Lower lobe of right lung (tissue), 2 donors: Measurements from ENCODE around the gene CD27. TPM values are rescaled to one million over a fixed set of nuclear protein-coding genes. Genes with fewer than 3 reads are reported as not detected.
"Not testable (repeated sequence)": the region's sequence is repeated elsewhere in the genome, so short reads cannot be mapped to it uniquely, and the experiment has no call there.

Experiments used
- ATAC-seq, 2 donors: fragments of 200-7000 bp; cut with Tn5 transposase; one replicate each; pipeline ENCODE4 v1.9.1; 2020 to 2022; ENCODE audit warnings: mild to moderate bottlenecking in 2 of 2, moderate library complexity in 2 of 2
- DNase-seq: peaks from one replicate; pipeline ENCODE4 v3.0.0-alpha.2; 2020
- H3K27ac ChIP-seq: fragments of 200-600 bp; one replicate; pipeline ENCODE4 v1.8.0; 2022
- H3K27me3 ChIP-seq: fragments of 200-600 bp; one replicate; pipeline ENCODE4 v1.8.0; 2022; ENCODE audit warnings: low read depth
- H3K36me3 ChIP-seq: fragments of 200-600 bp; one replicate; pipeline ENCODE4 v1.8.0; 2022; ENCODE audit warnings: mild to moderate bottlenecking
- H3K4me1 ChIP-seq: fragments of 200-600 bp; one replicate; pipeline ENCODE4 v1.8.0; 2022
- H3K4me3 ChIP-seq: fragments of 200-600 bp; one replicate; pipeline ENCODE4 v1.8.0; 2022; ENCODE audit warnings: mild to moderate bottlenecking
- H3K9me3 ChIP-seq: fragments of 200-600 bp; one replicate; pipeline ENCODE4 v1.8.0; 2022
- CTCF ChIP-seq: fragments of 200-600 bp; IDR thresholded peaks from one replicate; pipeline ENCODE4 v1.8.0; 2022; ENCODE audit warnings: antibody characterized with exemption, mild to moderate bottlenecking
- intact Hi-C: fragments of 100-400 bp; cut with DNase I; formaldehyde crosslinking; loops from one replicate; pipeline ENCODE4 v1.11.0; 2022
- total RNA-seq: library from RNA; stranded (reverse); fragmentation: NEBNext Ultra II Directional; extraction: Animal tissue kit (Norgen Biotek cat#: 25700); gene quantifications from one replicate; pipeline ENCODE4 v1.2.1, GENCODE V29; 2021
- donor health status: DM: no; HTN: yes; CAD: no; lungs with severe emphysema.

CD27 gene
- total RNA-seq, 1 donor from 2014 or later, result 2.3 TPM

- Histone ChIP-seq H3K27me3 (no peaks in the 10 kb centered on the region), H3K4me3 (peak within 1 kb of the TSS; percentile 76), H3K27ac (peak within 1 kb of the TSS; percentile 95), H3K36me3 (peaks cover 25% of the 10 kb centered on the region), H3K4me1 (peaks cover 27% of the 10 kb centered on the region), H3K9me3 (no peaks in the 10 kb centered on the region)
- peak; percentile 98 for DNase-seq
- intact Hi-C loops, result no loop called here
- TF ChIP-seq CTCF, result no peak
- peak; percentile 98 to 99 for ATAC-seq
These were observed 48.2 kb downstream of the CD27 start, which contains the start of gene MRPL51 for GRCh38 chr12:6492838-6493496. Gene MRPL51 (minus strand): TSS chr12:6493262. CDS start chr12:6493136, 126 bp downstream.

GRCh38 chr12:6493497-6494257, 48.9 kb downstream of the CD27 start, which contains the start of gene NCAPD2:
Gene NCAPD2 (plus strand): TSS chr12:6494102. CDS start chr12:6495099, 997 bp downstream.
- peak; percentile 98 to 99 for ATAC-seq
- intact Hi-C loops, result no loop called here
- Histone ChIP-seq H3K4me3 (peak within 1 kb of the TSS; percentile 76), H3K9me3 (no peaks in the 10 kb centered on the region), H3K36me3 (peaks cover 27% of the 10 kb centered on the region), H3K27ac (peak within 1 kb of the TSS; percentile 95), H3K27me3 (no peaks in the 10 kb centered on the region), H3K4me1 (peaks cover 27% of the 10 kb centered on the region)
- peak; percentile 49 for TF ChIP-seq CTCF
- peak; percentile 97 for DNase-seq

GRCh38 chr12:6494258-6494743, 49.5 kb downstream of the CD27 start:
- Histone ChIP-seq H3K4me3 (peak overlapping the region; percentile 76), H3K4me1 (peaks cover 27% of the 10 kb centered on the region), H3K36me3 (peaks cover 33% of the 10 kb centered on the region), H3K9me3 (no peaks in the 10 kb centered on the region), H3K27me3 (no peaks in the 10 kb centered on the region), H3K27ac (peak overlapping the region; percentile 95)
- no peak for TF ChIP-seq CTCF
- DNase-seq (no peak), ATAC-seq (peak in 1 of 2 donors; percentile 1)
- intact Hi-C loops, result no loop called here

- ATAC-seq (no peak), DNase-seq (no peak)
- TF ChIP-seq CTCF, result no peak
- Histone ChIP-seq H3K9me3 (no peaks in the 10 kb centered on the region), H3K4me3 (peak overlapping the region; percentile 76), H3K4me1 (peaks cover 27% of the 10 kb centered on the region), H3K27ac (no peak overlapping the region), H3K36me3 (peaks cover 40% of the 10 kb centered on the region), H3K27me3 (no peaks in the 10 kb centered on the region)
- intact Hi-C loops, result no loop called here
These were observed 50.2 kb downstream of the CD27 start for GRCh38 chr12:6494968-6495367.

GRCh38 chr12:6497291-6497690, 52.5 kb downstream of the CD27 start:
- Histone ChIP-seq H3K4me1 (peaks cover 23% of the 10 kb centered on the region), H3K36me3 (peaks cover 43% of the 10 kb centered on the region)
- H3K27me3 ChIP-seq, intact Hi-C loops, H3K27ac ChIP-seq, H3K9me3 ChIP-seq, DNase-seq, ATAC-seq, H3K4me3 ChIP-seq: not testable (repeated sequence)

- DNase-seq (no peak), ATAC-seq (no peak)
- no peaks in the 10 kb centered on the region for H3K27me3 ChIP-seq
- H3K9me3 ChIP-seq, result no peaks in the 10 kb centered on the region
- intact Hi-C loops, result no loop called here
- H3K27ac ChIP-seq, result no peak overlapping the region
- peaks cover 4% of the 10 kb centered on the region for H3K4me1 ChIP-seq
- TF ChIP-seq CTCF, result no peak
- H3K36me3 ChIP-seq, result peaks cover 55% of the 10 kb centered on the region
- H3K4me3 ChIP-seq, result no peak overlapping the region
These were observed 55.7 kb downstream of the CD27 start for GRCh38 chr12:6500466-6500865.
